Mucosa of descending colon (tissue), 3 donors: Measurements from ENCODE around the gene ZIM2. TPM values are rescaled to one million over a fixed set of nuclear protein-coding genes. Genes with fewer than 3 reads are reported as not detected.

Experiments
- ATAC-seq: fragments of 200-7000 bp; cut with Tn5 transposase; one replicate; pipeline ENCODE4 v1.9.1; 2020; ENCODE audit warnings: mild to moderate bottlenecking, moderate library complexity
- DNase-seq, 3 donors: peaks; one replicate each; pipeline ENCODE4 v3.0.0-alpha.2; 2020
- H3K36me3 ChIP-seq: fragments of 200-600 bp; one replicate; pipeline ENCODE4 v1.8.0; 2021; ENCODE audit warnings: low read depth, mild to moderate bottlenecking
- H3K4me1 ChIP-seq: fragments of 200-600 bp; one replicate; pipeline ENCODE4 v1.8.0; 2021; ENCODE audit warnings: low read depth, mild to moderate bottlenecking
- H3K4me3 ChIP-seq: fragments of 200-600 bp; one replicate; pipeline ENCODE4 v1.8.0; 2021; ENCODE audit warnings: mild to moderate bottlenecking
- H3K9me3 ChIP-seq: fragments of 200-600 bp; one replicate; pipeline ENCODE4 v1.8.0; 2021; ENCODE audit warnings: mild to moderate bottlenecking
- intact Hi-C, 2 donors: fragments of 100-400 bp; cut with DNase I in 1 of 2; cut with micrococcal nuclease in 1 of 2; formaldehyde crosslinking; loops; one replicate each; pipeline versions ENCODE4 v1.11.0 to v1.11.1; 2022; cut with DNase I, micrococcal nuclease
- total RNA-seq, 3 donors: library from RNA; stranded (reverse); fragmentation: NEBNext Ultra II Directional in 2 of 3; extraction: Animal tissue kit (Norgen Biotek cat#: 25700) in 2 of 3; gene quantifications; one replicate each; pipeline versions ENCODE4 v1.2.1 to v1.2.4, GENCODE V29; 2021 to 2023
- TF ChIP-seq, protein P1 (sequence below): fragments of 200-600 bp; IDR thresholded peaks from one replicate; pipeline ENCODE4 v1.8.0; 2022; ENCODE audit warnings: antibody characterized with exemption, mild to moderate bottlenecking
- donor health status: DM: no; HTN: no; CAD: no; lungs with moderate emphysema.
- donor health status: DM: no; HTN: no; CAD: no.
- donor health status: DM: no; HTN: yes; CAD: no.

The ZIM2 gene
- total RNA-seq, 3 donors from 2014 or later, result 0.29 to 0.66 TPM; not detected in 1

DNA sequence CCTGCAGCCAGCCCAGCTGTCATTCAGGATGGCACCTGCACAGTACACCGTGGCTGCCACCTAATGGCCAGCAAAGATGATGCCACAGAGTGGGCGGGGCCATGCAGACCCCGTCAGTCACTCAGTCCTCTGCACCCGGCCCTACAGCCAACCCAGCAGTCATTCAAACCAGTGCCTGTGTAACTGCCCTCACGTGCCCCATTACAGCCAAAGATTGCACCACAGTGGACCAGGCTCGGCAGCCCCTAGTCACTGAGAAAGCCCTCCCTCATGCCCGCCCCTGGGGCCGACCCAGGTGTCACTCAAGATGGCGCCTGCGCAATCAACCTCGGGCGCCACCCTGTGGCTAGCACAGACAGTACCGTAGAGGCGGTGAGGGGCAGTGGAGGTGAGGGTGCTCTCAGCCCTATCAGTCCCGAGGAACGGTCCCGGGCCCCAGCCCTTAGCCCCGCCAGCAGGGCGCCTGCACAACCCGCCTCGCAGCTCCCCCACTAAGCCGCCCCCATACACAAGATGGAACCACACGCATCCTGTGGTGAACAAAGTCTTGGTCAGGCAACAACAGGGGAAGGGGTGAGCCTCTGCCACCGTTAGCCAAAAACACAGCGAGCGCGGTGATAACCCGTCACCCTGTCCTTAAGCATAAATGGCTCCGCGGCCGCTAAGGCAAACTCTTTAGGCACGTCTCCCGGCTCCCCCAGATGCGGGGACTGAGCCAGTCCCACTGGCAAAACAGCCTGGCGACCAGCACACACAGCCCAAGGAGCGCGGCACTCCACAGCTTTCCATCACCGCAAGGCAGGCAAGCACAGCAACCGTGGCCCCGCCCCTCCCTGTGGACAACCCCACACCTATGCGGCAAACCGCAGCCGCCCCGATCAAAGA, 2.3 kb downstream of the ZIM2 start:
- DNase-seq, result peak; percentile 8 to 61 (median 31)
- TF ChIP-seq, protein P1, sequence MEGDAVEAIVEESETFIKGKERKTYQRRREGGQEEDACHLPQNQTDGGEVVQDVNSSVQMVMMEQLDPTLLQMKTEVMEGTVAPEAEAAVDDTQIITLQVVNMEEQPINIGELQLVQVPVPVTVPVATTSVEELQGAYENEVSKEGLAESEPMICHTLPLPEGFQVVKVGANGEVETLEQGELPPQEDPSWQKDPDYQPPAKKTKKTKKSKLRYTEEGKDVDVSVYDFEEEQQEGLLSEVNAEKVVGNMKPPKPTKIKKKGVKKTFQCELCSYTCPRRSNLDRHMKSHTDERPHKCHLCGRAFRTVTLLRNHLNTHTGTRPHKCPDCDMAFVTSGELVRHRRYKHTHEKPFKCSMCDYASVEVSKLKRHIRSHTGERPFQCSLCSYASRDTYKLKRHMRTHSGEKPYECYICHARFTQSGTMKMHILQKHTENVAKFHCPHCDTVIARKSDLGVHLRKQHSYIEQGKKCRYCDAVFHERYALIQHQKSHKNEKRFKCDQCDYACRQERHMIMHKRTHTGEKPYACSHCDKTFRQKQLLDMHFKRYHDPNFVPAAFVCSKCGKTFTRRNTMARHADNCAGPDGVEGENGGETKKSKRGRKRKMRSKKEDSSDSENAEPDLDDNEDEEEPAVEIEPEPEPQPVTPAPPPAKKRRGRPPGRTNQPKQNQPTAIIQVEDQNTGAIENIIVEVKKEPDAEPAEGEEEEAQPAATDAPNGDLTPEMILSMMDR, result no peak
- no peaks in the 10 kb centered on the region for H3K4me1 ChIP-seq
- intact Hi-C loops, result no loop called here
- ATAC-seq, result peak; percentile 22
- no peaks in the 10 kb centered on the region for H3K36me3 ChIP-seq
- H3K9me3 ChIP-seq, result peaks cover 86% of the 10 kb centered on the region
- no peak overlapping the region for H3K4me3 ChIP-seq

GRCh38 chr19:56837492-56838023, 3.0 kb downstream of the ZIM2 start:
- Histone ChIP-seq H3K4me1 (no peaks in the 10 kb centered on the region), H3K4me3 (no peak overlapping the region), H3K9me3 (peaks cover 85% of the 10 kb centered on the region), H3K36me3 (no peaks in the 10 kb centered on the region)
- TF ChIP-seq, protein P1, result no peak
- ATAC-seq (peak; percentile 16), DNase-seq (peak; percentile 11 to 63 (median 34))
- intact Hi-C loops, result no loop called here

DNA sequence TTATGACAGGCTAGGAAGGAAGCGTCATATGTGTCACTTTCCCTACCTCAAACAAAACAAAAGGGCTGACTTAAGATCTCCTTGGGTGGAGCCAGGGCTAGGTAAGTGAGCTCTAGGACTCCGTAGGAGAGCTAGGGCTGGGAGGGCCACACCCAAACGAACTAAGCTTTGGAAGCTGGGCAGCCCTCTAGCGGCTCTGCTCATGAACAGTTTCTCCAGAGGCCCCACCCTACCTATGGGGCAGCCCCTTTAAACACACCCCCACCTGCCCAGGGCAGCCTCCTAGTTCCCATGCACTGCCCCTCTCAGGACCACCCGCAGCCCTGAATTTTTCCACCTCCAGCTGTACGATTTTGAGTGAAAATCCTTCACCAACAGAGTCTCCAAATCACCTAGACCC, 3.5 kb downstream of the ZIM2 start:
- H3K4me1 ChIP-seq, result no peaks in the 10 kb centered on the region
- TF ChIP-seq, protein P1, result no peak
- H3K36me3 ChIP-seq, result no peaks in the 10 kb centered on the region
- peaks cover 82% of the 10 kb centered on the region for H3K9me3 ChIP-seq
- ATAC-seq, result no peak
- DNase-seq, result no peak
- intact Hi-C loops, result no loop called here
- no peak overlapping the region for H3K4me3 ChIP-seq

DNA sequence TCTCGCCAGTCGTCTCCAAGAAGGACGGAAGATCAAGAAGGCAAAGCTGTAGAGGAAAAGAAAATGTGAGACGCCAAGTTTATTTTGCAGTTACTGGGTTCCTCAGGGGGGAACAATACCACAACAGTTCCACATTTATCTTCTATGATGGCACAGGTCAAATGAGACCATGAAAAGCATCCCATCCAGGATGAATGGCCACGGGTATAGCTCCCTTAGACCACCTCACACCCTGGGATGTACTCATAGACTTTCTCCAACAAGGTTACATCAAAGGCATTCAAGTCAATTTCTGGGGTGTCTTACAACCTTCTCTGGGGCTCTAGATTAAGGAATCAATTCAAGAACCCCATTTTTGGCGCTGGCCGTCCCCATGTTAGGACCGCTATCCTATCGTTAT, 4.5 kb downstream of the ZIM2 start:
- Histone ChIP-seq H3K36me3 (no peaks in the 10 kb centered on the region), H3K4me1 (no peaks in the 10 kb centered on the region), H3K9me3 (peaks cover 75% of the 10 kb centered on the region), H3K4me3 (no peak overlapping the region)
- TF ChIP-seq, protein P1, result no peak
- DNase-seq (no peak), ATAC-seq (no peak)
- intact Hi-C loops, result no loop called here

- intact Hi-C loops, result no loop called here
- TF ChIP-seq, protein P1, result no peak
- DNase-seq (no peak), ATAC-seq (no peak)
- Histone ChIP-seq H3K9me3 (peaks cover 75% of the 10 kb centered on the region), H3K4me3 (no peak overlapping the region), H3K36me3 (no peaks in the 10 kb centered on the region), H3K4me1 (no peaks in the 10 kb centered on the region)
Measured at GRCh38 chr19:56835401-56835800, 5.1 kb downstream of the ZIM2 start.
